GM18951 (cell line): ENCODE results near the gene DENND5A.

ENCODE experiments used
- POLR2A ChIP-seq: IDR thresholded peaks from 4 replicates; pipeline ENCODE4 v1.6.1; 2011; ENCODE audit warnings: mild to moderate bottlenecking; ENCODE audit not compliant: insufficient read length, insufficient read depth; ENCODE audit errors: extremely low read depth
- in situ Hi-C: fragments of 300-500 bp; cut with MboI; formaldehyde crosslinking; loops from one replicate; pipeline ENCODE4 v1.12.0; 2022; ENCODE audit warnings: low sequenced_read_pairs, mixed read lengths, inconsistent platforms; ENCODE audit not compliant: unreplicated experiment

DENND5A gene

DNA sequence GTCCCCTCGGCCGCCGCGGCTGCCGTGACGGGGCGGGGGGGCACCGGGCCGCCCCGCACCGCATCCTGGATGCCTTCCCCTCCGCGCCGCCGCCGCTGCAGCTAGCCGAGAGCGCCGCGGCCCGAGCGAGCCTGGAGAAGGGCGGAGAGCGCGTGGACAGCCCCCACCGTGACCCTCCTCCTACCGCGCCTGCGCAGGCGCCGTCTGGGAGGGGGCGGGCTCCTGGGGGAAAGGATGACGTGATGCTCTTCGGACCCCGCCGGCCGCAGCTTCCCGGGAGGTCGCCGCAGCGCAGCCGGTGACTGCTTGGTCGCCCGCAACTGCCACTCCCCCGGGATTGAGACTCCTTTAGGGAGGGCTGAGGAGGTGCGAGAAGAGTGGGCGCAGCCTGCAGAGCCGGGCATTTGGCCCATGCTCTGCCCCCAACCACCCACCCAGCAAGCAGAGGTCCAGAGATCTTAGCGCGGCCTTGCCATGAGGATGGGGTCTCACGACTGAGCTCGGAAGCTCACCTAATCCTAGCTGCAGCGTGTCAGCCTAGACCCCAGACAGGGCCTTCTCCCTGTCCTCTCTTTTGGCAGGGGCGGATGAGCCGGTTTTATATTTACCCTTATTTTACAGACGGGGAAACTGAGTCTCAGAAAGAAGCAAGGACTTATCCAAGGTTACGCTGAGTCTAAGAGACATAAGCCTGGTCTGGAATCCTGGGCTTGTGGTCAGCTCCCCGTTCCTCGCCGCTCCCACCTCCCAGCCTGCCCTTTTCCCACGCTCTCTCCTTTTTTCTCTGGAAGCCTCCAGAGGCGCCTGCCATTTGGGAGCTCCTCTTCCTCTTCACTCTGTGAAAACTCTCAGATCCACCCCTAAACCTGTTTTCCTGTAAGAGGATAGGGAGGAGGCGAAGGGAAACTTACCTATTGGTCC is at the start of gene DENND5A:
TSS of gene DENND5A (minus strand) at position 140 of the 921 bp plus-strand sequence. CDS start 281 bp downstream, outside the sequence.
- TF ChIP-seq POLR2A = peak; percentile 36
- in situ Hi-C loops = no loop called here

DNA sequence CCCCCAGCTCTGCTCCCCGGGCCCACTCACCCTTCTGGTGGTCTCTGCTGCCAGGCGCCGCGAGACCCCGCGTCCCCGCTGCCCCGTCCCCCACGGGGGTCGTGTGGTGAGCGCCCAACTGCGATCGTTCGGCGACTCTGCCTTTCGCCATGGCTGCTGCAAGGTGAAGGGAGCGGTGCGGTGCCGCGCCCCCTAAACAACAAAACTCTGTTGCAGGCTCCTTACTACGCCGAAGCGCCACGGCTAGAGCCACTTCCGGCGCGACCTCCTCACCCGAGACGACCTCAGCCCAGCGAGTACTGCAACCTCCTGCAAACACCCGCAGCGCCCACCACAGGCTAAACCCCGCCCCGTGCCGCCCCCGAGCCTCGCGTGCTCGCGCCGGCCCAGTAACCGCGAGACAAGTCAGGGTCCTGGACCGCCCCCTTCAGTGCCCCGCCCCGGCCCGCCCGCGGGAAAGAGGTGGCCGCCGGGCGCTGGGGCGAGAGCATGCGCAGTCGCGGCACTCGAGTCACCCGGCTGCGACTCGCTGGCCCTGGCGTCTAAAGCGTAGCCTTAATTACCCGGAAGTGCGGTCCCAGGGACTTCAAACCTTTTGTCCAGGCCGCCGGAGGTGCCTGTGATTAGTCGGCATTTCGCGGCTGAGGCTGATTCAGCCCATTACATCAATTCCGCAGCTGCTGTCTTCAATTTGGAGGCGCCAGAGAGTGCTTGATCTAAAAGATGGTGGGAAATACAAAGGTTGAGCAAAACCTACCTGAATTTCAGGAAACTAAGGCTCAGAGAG is 49.3 kb upstream of the DENND5A start, which contains the start of gene TMEM41B:
TSS of gene TMEM41B (minus strand) at position 303 of the 787 bp plus-strand sequence. CDS start at position 151, 152 bp downstream.
- TF ChIP-seq POLR2A = peak; percentile 86
- in situ Hi-C loops = no loop called here

DNA sequence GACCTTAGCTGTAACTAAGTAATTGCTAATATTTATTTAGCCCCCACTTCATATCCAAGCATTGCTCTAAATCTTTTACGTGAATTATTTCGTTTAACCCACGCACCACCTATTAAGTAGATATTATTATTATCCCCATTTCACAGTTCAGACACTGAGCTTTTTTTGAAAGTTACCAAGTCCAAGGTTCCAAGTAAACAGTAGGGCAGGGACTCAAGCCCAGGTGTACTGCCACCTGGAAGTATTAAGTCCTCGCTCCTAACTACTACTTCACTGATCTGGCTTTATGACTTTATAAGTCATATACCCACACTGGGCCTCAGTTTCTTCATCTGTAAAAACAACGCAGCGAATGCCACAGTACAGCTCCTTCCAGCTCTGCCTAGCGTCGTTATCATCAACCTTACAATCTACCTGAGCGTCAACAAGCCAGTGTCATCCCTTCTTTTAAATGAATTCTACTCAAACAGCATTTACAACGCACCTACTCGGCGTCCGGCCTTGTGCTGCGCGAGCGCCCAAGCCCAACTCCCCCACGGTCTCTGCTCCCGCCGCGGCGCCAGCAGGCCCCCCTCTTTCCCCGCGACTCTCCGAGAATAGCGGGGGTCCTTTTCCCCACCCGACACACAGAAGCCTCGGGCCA is 48.6 kb upstream of the DENND5A start:
- in situ Hi-C loops = no loop called here
- TF ChIP-seq POLR2A = no peak

DNA sequence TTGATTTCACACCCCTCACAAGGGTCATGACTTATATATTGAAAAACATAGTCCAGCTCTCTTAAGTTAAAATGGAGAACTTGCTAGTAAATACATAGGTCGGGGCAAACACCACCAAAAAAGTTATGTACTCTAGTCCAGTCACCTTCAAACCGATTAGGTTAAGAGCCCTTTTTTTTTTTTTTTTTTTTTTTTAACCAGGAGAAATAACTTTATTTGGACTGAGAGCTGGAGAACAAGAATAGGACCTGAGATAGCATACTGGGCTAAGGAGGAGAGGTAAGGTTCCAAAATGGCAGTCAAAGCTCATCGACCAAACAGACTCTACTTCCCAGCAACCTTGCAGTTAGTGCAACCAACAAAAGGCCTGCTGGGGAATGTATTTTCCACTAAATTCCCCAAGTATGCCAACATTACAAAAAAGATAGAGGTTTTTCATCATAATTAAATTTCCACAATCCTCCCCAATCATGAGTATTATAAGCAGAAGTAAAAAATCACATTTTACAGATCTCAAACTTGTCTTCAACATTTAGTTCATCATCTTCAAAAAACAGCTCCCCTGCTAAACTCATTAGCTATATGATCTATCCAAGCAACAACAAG is 45.4 kb upstream of the DENND5A start:
- in situ Hi-C loops = no loop called here
- no peak for TF ChIP-seq POLR2A

DNA sequence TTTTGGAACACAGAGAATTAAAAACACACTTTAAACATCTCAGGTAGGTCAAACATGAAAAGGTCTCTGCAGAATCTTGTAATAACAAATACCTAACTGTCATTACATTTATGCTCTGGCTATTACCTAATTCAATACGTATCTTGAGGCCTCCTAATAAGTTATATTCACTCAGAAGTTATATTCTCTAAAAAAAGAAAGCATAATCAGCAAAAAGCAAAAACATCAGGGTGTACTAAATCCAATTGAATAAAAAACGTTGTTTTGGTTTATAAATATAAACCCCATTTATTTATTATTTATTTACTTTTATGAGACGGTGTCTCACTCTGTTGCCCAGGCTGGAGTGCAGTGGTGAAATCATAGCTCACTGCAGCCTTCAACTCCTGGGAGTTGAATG is 39.0 kb upstream of the DENND5A start:
- TF ChIP-seq POLR2A = no peak
- in situ Hi-C loops = no loop called here

DNA sequence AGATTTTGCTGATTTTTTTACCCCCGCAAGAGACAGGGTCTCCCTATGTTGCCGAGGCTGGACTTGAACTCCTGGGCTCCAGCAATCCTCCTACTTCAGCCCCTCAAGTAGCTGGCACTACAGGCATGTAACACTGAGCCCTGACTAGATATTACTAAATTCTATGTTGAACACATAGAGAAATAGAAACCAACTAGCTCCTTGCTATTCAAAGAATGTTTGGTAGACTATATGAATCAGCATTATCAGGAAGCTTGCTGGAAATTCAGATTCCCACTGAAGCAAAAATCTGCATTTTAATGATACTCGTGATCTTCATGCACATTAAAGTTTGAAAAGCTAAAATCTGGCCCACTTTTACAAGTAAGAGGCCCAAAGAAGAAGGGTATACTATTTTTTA is 37.3 kb upstream of the DENND5A start:
- TF ChIP-seq POLR2A = no peak
- in situ Hi-C loops = no loop called here

DNA sequence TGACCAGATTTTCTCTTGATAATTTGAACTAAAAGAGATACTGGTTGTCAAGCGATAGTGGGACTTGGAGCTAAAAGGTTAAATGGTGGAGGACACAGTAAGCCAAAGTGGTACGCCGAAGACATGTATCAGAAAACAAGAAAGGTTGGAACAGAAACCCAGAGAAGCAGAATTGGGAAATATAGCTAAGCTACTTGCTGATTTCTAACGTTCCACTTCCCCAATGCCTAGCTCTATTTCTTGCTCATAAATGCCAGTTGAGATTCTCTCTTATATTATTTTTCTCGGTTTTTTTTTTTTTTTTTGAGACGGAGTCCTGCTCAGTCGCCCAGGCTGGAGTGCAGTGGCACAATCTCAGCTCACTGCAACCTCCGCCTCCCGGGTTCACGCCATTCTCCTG is 36.6 kb upstream of the DENND5A start:
- no peak for TF ChIP-seq POLR2A
- in situ Hi-C loops = no loop called here

DNA sequence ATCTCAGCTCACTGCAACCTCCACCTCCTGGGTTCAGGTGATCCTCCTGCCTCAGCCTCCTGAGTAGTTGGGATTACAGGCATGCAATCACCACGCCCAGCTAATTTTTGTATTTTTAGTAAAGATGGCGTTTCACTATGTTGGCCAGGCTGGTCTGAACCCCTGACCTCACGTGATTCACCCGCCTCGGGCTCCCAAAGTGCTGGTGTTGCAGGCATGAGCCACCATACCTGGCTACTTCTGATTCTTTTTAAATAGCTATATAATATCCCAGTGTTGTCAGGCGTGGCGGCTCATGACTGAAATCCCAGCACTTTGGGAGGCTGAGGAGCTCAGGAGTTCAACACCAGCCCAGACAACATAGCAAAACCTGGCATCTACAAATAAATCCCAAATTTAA is 28.5 kb upstream of the DENND5A start:
- in situ Hi-C loops = no loop called here
- TF ChIP-seq POLR2A = no peak

DNA sequence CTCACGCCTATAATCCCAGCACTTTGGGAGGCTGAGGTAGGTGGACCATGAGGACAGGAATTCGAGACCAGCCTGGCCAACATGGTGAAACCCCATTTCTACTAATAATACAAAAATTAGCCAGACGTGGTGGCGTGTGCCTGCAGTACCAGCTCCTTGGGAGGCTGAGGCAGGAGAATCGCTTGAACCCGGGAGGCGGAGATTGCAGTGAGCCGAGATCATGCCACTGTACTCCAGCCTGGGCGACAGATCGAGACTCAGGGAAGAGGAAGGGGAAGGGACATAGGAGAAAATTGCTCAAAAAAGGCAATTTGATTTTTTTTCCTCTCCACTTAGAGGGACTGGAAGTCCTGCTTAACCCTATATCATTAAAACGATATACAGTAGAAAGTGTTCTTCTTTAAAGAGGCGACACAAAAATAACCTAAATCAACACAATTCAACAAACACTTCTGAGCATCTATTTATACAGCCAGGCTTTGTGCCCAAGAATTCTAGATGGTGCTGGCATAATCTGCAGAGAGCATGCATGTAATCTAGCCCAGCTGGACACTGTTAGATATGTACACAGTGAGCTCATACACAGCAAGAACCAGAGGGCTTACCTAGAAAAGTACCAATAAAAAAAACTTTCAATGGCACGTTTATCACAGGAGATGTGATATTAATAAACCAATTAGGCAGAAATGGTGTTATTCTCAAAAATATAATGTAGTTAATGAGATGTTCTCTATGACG is 20.9 kb upstream of the DENND5A start:
- TF ChIP-seq POLR2A = no peak
- in situ Hi-C loops = no loop called here

DNA sequence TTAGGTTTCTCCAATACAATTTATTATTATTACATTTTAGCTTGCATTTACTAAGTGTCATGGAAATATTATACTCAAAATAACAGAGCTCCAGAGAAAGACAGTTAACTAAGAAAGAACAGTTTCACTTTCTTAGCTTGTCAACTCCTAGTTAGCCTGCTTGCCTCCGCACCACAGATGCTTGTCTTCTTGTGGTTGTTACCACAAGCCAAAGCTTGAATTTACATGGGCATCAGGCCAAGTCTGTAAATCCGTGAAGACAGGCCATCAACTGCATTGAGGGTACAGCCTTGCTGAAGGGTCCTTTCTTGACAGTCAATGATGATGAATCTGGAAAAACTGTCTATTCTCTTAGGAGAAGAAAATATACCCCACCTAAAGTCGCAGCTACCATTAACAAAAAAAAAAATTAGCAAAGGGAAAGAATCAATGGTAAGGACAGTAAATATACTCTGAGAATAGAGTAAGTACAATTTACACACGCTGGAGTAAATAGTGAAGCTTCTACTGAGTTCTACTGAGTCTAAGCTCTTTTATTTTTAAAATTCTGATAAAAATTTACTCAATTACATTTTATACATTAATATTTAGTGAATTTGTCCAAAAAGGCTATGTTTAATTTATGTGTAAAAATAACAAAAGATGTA is 15.6 kb upstream of the DENND5A start:
- in situ Hi-C loops = no loop called here

DNA sequence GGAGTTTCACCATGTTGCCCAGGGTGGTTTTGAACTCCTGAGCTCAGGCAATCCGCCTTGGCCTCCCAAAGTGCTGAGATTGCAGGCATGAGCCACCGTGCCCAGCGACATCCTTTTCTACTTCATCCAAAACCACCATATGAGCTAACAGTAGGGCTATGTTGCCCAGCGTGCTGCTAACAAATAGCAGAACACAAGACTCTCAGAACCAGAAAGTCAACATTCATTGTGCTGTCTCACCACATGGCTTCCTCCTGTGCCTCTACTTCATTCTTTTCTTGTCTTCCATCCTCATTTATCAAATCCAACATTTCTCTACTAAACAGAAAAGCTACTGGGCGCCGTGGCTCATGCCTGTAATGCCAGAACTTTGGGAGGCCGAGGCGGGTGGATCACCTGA is 12.0 kb upstream of the DENND5A start:
- in situ Hi-C loops = no loop called here
- TF ChIP-seq POLR2A = no peak

More for the DNA sequence above, 15.6 kb upstream of the DENND5A start:
- TF ChIP-seq POLR2A = no peak

DNA sequence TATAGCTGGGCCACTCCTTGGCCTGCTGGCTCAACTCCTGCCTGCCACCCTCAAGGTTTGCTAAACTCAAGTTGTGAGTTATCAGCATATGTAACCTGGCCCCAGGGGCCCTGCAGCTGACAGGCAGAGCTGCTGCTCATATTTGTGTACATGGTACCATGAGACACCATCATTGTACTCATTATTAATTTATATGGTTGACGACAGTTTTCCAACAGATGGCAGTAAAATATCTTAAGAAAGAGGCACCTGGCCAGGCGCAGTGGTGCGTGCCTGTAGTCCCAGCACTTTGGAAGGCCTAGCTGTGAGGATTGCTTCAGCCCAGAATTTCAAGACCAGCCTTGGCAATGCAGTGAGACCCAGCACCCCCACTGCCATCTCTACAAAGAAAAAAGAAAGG is 11.4 kb upstream of the DENND5A start:
- in situ Hi-C loops = no loop called here

More for the DNA sequence above, 11.4 kb upstream of the DENND5A start:
- TF ChIP-seq POLR2A = no peak
